Omental fat pad (tissue), 4 donors: ENCODE results near the gene FAAP20. TPM values are rescaled to one million over a fixed set of nuclear protein-coding genes. Genes with fewer than 3 reads are reported as not detected.
A peak's percentile ranks its signal among the peaks of the same experiment; 100 is the strongest.

Experiments
- ATAC-seq: fragments of 150-250 bp; one replicate; pipeline ENCODE4 v1.9.1; 2016; ENCODE audit warnings: mild to moderate bottlenecking, moderate library complexity; ENCODE audit not compliant: low FRiP score
- DNase-seq: peaks from one replicate; pipeline ENCODE4 v3.0.0-alpha.2; 2019; ENCODE audit warnings: low spot score
- total RNA-seq, 4 donors: library from RNA; depleted of rRNA; stranded (reverse); fragments of >200 nt; gene quantifications; one replicate each; pipeline ENCODE4 v1.1.0, GENCODE V29; 2016
- TF ChIP-seq, protein P1 (sequence below), 3 donors: fragments of 450-650 bp; IDR thresholded peaks; one replicate each; pipeline ENCODE4 v1.5.1; 2016 to 2017; ENCODE audit warnings: antibody characterized with exemption in 3 of 3, mild to moderate bottlenecking in 3 of 3, moderate library complexity in 2 of 3

FAAP20 gene
- total RNA-seq, 4 donors from 2014 or later = 14.2 to 24.9 (median 21.8) TPM

GRCh38 chr1:2175681-2176454 lies 18.7 kb downstream of the FAAP20 start:
- no peak for DNase-seq
- ATAC-seq = no peak
- TF ChIP-seq, protein P1, sequence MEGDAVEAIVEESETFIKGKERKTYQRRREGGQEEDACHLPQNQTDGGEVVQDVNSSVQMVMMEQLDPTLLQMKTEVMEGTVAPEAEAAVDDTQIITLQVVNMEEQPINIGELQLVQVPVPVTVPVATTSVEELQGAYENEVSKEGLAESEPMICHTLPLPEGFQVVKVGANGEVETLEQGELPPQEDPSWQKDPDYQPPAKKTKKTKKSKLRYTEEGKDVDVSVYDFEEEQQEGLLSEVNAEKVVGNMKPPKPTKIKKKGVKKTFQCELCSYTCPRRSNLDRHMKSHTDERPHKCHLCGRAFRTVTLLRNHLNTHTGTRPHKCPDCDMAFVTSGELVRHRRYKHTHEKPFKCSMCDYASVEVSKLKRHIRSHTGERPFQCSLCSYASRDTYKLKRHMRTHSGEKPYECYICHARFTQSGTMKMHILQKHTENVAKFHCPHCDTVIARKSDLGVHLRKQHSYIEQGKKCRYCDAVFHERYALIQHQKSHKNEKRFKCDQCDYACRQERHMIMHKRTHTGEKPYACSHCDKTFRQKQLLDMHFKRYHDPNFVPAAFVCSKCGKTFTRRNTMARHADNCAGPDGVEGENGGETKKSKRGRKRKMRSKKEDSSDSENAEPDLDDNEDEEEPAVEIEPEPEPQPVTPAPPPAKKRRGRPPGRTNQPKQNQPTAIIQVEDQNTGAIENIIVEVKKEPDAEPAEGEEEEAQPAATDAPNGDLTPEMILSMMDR (IDR thresholded peaks at IDR 0.05) = no peak

GRCh38 chr1:2175055-2175414 lies 19.5 kb downstream of the FAAP20 start:
- DNase-seq = no peak
- no peak for ATAC-seq
- TF ChIP-seq, protein P1 (IDR thresholded peaks at IDR 0.05) = no peak

GRCh38 chr1:2174348-2175054 lies 20.1 kb downstream of the FAAP20 start:
- TF ChIP-seq, protein P1 (IDR thresholded peaks at IDR 0.05) = no peak
- ATAC-seq (peak; percentile 42), DNase-seq (no peak)

- ATAC-seq (peak; percentile 22), DNase-seq (no peak)
- TF ChIP-seq, protein P1 (IDR thresholded peaks at IDR 0.05) = no peak
Measured at GRCh38 chr1:2173546-2174347, 20.8 kb downstream of the FAAP20 start.

DNA sequence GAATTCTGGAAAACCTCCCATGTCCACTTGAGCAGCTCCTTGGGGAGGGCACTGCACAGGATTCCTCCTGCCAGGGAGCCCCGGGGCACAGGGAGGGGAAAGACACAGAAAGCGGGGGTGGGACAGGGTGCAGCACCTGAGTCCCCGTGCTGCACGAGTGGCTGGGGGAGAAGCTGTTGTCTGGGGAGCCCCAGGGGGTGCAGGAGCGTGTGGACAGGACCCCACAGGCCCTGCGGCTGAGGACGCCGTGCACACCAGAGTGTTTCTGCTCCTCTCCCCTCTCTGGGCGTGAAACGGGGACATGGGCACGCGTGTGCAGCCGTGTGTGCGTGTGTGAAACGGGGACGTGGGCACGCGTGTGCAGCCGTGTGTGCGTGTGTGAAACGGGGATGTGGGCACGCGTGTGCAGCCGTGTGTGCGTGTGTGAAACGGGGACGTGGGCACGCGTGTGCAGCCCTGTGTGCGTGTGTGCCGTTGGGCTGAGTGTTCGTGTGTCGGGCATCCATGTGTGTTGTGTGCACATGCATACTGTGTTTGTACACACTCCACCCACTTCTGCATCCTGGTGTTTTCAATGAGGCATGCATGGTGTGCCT lies 21.9 kb downstream of the FAAP20 start:
- no peak for DNase-seq
- TF ChIP-seq, protein P1 (IDR thresholded peaks at IDR 0.05) = no peak

GRCh38 chr1:2172012-2172411 lies 22.6 kb downstream of the FAAP20 start:
- no peak for ATAC-seq
- no peak for DNase-seq
- TF ChIP-seq, protein P1 (IDR thresholded peaks at IDR 0.05) = no peak

More for the DNA sequence above, 21.9 kb downstream of the FAAP20 start:
- ATAC-seq = no peak
